Putamen (tissue), 1 donor: ENCODE measurements around the gene PXMP2.
"Not testable (repeated sequence)": the region's sequence is repeated elsewhere in the genome, so short reads cannot be mapped to it uniquely, and the experiment has no call there.

Experiments used
- DNase-seq: peaks from one replicate; pipeline ENCODE4 v3.0.0-alpha.2; 2016; ENCODE audit warnings: low spot score

Gene PXMP2

DNA sequence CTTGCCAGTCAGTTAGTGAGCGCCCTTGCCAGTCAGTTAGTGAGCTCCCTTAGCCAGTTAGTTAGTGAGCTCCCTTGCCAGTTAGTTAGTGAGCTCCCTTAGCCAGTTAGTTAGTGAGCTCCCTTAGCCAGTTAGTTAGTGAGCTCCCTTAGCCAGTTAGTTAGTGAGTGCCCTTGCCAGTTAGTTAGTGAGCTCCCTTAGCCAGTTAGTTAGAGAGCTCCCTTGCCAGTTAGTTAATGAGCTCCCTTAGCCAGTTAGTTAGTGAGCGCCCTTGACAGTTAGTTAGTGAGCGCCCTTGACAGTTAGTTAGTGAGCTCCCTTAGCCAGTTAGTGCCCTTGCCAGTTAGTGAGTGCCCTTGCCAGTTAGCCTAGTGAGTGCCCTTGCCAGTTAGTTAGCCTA lies 7.5 kb downstream of the PXMP2 start:
- not testable (repeated sequence) for DNase-seq

DNA sequence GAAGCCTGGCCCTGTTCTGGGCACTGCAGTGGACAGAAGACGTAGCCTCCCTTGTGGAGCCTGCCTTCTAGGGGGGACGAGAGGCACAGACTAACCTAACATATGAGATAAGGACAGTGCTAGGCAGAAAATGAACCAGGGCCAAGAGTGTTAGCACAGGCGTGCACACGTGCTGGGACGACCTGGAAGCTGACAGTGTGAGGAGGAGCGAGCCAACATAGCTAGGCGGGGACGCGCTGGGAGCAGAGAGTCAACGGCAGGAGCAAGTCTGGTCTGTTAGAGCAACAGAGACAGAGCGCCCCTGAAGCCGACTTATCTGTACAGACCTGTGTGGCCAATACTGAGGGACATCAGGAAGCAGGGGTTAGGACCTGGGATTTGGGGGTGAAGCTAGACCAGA lies 8.0 kb downstream of the PXMP2 start:
- no peak for DNase-seq

DNA sequence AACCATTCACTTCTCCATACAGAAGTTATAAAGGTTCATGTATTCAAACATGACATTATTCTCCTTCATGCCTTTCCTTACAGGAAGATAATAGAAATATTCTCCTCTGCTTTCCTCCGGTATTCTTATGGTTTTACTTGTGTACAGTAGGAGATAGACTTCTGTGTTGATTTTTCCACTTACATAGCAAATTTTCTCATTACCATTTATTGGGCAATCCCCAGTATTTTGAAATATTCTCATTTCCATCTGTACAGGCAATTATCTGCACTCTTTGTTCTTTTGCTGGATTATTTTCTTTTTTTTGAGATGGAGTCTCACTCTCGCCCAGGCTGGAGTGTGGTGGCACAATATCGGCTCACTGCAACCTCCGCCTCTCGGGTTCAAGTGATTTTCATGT lies 11.0 kb downstream of the PXMP2 start:
- DNase-seq = no peak

DNA sequence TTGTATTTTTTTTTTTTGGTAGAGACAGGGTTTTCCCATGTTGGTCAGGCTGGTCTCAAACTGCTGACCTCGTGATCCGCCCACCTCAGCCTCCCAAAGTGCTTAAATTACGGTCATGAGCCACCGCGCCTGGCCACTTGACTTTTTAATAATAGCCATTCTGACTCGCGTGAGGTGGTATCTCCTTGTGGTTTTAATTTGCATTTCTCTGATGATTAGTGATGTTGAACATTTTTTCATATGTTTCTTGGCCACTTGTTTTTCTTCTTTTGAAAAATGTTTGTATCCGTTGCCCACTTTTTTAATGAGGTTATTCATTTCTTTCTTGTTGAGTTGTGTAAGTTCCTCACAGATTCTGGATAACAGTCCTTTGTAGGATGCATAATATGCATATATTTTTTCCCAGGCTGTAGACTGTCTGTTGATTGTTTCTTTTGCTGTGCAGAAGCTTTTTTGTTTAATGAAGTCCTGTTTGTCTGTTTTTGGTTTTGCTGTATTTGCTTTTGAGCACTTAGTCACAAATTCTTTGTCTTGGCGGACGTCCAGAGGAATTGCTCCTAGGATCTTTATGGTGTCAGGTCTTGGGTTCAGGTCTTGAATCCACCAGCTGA lies 12.9 kb downstream of the PXMP2 start:
- no peak for DNase-seq

DNA sequence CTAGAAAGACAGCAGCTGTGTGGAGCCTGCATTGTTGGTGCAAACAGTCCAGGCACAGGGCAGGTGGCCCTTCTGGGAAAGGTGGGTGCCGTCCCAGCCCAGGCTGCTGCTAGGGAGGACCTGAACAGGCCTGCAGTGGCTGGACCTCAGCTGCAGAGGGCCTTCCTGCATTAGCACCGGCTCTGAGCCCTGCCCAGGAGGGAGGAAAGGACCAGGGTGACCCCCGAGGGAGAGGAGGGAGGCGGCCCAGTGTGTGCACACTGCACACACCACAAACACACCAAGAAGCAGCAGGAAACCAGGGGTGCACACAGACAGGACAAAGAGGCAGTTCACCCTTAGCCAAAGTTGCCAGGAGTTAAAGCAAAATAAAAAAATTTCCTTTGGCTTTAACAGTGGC lies 15.3 kb downstream of the PXMP2 start:
- no peak for DNase-seq

DNA sequence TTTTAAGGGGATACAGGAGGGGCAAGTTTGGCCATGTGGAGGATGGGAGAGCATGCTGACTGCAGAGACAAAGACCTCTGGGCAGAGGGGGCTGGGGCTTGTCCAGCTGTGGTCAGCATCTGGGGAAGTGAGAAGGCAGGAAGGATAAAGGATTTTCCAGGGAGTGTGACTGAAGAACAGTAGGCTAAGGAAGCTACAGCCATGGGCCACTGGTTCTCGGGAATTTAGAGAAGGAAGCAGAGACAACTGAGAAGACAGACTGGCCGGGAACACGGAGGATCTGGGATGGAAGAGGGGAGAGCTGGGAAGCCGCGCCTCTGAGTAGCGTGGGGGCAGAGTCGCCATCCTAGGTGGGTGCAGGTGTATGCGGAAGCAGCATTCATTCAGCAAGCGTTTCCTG lies 16.3 kb downstream of the PXMP2 start:
- no peak for DNase-seq

DNA sequence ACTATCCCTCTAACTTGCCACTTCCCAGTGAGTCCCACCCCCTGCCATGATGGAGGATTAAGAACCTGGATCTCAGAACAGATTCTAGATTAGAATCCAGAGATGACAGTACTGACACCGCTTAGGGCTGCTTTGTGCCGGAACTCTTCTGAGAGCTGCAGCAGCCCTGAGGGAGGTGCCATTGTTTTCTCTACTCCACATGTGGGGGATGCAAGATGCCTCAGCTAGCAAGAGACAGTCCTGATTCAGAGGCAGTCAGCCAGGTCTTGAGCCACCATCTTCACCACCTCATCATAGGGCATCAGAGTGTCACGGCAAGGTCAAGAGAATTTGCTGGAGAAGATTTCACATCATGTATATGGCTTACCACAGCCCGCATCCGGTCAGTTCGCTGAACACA lies 19.9 kb downstream of the PXMP2 start:
- DNase-seq = no peak

DNA sequence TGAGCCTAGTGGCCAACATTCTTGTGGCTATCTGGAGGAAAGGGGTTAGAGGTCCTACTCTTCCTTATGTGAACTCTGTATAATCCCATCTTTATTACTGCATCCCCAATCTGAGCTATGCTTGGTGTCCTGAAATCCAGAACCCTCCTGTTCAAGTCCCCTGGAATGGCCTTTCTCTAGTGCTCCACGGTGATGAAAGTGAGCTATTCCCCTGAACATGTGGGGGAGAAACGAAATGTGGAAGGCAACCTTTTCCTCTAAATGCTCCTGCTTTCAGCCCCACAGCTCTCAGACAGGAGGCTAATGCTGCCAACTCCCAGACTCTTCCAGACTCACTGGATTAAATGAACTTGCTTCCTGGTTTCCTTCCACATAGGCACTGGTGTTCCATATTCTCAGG lies 20.8 kb downstream of the PXMP2 start:
- no peak for DNase-seq

DNA sequence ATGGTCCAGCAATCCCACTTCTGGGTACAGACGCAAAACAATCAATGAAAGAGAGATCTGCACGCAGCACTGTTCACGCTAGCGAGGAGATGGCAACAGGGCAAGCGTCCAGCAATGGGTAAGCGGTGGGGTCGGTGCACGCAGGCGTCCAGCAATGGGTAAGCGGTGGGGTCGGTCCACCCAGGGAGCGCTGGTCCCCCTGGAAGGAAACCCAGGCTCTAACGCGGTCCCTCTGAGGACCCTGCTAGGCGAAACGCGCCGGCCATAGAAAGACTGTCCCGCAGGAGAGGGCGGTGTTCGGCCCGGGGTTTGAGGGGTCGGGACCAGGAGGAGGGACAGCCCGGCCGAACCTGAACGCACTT lies 22.6 kb downstream of the PXMP2 start:
- no peak for DNase-seq

DNA sequence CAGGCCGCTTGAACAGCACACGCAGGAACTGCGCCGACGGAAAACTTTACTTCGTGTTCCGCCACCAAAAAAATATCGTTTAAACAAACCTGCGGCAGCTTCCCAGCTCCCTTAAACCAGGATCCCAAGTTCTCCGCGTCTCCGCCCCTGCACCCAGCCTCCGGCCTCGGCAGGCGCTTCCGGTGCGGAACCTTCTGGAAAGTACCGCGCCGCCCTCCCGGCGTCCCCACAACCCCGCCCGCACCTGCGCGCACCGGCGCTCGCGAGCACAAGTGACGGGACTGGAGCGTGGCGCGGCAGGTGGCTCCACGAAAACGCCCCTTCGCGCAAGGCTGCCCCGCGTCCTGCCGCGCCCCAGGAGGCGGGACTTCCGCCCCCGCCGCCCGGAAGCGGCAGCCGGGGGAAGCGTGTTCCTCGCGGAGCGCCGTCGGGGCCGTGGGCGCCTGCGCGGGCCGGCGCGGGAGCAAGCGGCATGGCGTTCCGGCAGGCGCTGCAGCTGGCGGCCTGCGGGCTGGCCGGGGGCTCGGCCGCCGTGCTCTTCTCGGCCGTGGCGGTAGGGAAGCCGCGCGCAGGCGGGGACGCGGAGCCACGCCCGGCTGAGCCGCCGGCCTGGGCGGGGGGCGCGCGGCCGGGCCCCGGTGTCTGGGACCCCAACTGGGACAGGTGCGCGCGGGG lies 23.2 kb downstream of the PXMP2 start, which contains the start of gene PGAM5:
TSS of gene PGAM5 (plus strand) at position 438 of the 675 bp plus-strand sequence. CDS start at position 473, 35 bp downstream.
- DNase-seq = peak; percentile 87

DNA sequence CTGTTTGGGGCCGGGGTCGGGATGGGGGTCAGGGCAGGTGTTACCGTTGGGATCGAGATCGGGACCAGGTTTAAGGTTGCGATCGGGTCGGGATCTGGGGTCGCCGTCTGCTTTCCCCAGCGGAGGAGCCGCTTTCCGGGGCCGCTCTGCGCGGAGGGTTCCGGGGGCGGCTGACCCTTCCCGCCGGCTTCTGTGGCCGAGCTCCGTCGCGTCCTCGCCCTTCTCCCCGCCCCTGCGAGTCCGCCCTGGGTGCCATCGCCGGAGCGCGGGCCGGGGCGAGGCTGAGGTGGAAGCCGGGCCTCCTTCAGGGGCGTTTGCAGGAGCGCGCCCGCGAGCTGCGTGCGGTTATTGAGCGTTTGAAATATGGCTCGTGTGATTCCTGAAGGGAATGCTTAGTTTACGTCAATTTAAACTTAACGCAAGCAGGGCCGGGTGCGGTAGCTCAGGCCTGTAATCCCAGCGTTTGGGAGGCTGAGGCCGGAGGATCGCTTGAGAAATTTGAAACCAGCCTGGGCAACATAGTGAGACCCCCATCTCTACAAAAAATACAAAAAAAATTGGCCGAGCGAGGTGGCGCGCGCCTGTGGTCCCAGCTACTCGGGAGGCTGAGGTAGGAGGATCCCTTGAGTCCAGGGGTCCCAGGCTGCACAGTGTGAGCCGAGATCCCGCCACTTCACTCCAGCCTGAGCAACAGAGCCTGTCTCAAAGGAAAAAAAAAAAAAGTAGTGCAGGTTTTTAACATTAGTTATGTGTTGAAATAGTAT lies 23.9 kb downstream of the PXMP2 start:
- no peak for DNase-seq

DNA sequence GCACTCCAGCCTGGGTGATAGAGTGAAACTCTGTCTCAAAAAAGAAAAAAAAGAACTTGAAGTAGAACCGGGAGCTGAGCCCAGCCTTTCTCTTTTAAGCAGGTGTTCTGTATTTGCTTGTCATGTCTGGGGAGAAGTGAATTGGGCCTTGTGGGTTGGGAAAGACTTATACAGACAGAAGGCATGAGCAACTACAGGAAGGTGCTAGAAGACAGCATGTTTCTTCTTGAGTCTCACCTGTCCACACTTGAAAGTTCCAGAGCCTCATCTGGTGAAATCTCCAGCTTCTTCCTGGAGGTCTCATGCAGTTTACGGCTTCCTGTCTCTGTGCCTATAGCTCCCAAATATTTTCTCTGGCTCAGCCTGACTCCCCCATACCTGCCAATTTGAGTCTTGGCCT lies 25.7 kb downstream of the PXMP2 start:
- no peak for DNase-seq

DNA sequence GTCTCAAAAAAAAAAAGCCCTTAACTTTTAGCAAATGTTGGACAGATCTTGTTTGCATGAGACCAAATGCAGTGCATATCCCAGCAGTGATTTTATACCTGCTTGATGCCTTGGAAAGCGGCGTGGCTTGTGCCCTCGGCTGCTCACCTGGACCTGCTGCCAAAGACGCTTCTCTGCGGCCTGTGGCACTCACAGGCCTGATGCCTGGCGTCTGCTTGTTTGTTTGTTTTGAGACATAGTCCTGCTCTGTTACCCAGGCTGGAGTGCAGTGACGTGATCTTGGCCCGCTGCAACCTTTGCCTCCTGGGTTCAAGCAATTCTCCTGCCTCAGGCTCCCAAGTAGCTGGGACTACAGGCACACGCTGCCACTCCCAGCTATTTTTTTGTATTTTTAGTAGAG lies 28.5 kb downstream of the PXMP2 start:
- no peak for DNase-seq

DNA sequence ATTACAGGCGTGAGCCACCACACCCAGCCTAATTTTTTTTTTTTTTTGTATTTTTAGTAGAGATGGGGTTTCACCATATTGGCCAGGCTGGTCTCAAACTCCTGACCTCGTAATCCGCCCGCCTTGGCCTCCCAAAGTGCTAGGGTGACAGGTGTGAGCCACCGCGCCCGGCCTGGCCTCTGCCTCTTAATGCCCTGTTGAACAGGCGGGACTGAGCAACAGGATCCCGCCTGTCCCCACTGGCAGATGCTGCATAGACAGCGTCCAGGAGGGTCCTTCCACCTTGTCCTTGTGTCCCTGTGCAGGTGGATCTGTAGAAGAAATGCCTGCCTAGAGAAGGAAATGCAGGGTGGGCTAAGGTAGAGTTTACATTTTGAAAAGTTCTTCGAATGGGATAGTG lies 29.0 kb downstream of the PXMP2 start:
- no peak for DNase-seq

DNA sequence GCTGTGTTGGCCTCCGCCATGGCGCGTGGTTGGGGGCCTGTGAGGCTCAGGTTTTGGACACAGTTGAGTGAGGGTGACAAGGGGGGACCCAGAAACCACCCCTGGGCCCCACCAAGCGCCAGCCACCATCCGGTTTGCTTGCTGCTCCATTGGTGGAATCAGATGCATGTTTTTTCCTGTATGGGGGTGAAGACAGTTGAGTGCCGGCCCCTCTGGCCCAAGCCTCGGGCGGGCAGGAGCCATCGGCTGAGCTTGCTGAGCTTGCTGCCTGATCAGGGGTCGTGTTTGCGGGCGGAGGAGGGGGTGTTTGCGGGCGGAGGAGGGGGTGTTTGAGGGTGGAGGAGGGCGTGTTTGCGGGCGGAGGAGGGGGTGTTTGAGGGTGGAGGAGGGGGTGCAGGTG lies 29.6 kb downstream of the PXMP2 start:
- no peak for DNase-seq

DNA sequence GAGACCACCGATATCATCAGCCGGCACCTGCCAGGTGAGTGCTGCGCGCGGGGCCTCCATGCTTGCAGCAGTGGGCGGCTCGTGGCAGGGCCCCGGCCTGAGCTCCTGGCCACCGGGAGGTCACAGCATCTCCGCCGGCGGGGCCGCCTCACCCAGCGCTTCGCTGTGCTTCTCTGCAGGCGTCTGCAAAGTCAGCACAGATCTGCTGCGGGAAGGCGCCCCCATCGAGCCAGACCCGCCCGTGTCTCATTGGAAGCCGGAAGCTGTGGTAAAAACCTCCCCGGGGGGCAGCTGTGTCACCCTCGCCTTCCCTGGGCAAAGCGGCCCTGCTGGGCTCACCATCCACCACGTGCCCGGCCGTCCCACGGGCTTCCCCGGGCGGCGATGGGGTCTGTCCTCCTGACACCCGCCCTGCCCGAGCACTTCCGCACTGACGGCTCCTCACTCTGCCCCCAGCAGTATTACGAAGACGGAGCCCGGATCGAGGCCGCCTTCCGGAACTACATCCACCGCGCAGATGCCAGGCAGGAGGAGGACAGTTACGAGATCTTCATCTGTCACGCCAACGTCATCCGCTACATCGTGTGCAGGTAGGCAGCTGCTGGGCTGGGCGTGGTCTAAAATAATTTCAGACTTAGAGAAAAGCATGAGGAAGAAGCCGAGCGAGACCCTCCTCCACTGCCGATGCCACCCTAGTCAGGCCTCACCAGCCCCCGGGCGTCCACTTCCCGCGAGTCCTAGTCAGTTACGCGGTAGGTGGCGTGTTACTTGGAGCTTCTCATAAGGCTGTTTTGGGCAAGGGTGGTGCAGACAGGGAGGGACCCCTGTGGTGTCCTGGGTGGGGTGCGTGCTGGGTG lies 30.4 kb downstream of the PXMP2 start:
- no peak for DNase-seq

DNA sequence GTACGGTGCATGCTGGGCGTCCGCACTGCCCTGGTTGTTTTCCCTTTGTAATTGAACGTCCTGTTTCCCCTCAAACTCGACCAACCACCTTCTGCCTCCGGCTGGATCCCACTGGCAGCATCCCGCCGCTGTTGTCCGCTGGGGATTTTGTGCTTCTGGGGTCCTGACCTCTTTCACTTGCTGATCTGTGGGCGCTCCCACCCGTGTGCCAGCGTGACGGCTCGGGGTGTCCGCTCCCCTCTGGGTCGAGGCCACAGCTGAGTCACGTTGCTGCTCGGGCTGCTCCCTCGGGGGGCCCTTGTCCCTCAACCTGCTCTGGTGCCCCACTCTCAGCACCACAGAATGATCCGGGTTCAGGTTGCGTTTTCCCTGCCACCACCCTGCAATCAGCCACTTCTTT lies 31.3 kb downstream of the PXMP2 start:
- no peak for DNase-seq

DNA sequence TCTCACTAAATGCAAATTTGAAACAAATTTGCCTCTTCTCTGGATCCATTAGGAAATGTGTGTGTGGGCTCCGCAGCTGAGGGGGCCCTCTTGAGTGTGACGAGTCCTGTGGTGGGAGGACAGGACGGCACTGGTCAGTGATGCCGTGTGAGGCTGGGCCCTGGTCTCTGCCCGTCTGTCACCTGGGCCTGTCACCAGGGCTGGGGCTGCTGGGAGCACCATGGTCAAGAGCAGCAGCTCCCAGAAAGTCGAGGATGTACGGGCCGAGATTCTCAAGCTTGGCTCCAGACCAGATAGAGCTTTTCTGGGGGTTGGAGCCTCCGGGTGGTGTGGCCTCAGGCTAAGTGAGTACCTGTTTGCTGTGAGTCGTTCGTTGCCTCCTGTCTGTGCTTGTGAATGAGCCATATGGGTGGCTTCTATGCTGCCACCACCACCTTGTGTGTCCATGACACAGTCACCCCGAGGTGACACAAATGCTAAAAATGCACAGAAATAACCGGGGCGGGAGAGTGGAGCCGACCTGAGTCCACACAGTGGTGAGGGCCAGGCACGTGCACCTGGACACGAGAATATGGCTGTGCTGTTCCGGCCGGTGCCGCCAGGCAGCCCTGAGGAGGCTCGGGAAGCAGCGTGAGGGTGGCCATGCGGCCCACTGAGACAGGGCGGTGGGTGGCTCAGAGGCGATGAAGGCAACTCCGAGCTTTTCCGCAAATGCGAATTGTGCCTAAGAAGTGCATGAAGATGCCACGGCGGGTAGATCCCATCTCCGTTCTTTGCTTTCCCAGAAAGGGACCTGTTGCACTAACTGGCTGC lies 32.0 kb downstream of the PXMP2 start:
- DNase-seq = no peak

DNA sequence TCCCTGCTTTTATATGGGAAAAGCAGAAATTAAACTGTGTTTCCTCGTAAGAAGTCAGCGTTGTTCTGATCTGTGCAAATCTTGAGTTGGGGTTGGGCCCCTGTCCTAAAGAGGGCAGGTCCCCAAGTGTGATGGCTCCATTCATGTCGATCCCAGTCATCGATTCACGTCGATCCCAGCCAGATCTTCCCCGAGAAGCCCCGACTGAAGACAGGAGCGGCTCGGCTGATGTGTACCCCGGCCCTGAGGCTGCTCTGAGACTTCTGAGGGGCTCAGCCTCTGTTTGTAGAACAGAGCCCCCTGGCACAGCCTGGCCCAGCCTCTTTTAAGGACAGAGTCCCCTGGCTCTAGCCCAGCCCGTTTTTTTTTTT lies 32.6 kb downstream of the PXMP2 start:
- no peak for DNase-seq

DNA sequence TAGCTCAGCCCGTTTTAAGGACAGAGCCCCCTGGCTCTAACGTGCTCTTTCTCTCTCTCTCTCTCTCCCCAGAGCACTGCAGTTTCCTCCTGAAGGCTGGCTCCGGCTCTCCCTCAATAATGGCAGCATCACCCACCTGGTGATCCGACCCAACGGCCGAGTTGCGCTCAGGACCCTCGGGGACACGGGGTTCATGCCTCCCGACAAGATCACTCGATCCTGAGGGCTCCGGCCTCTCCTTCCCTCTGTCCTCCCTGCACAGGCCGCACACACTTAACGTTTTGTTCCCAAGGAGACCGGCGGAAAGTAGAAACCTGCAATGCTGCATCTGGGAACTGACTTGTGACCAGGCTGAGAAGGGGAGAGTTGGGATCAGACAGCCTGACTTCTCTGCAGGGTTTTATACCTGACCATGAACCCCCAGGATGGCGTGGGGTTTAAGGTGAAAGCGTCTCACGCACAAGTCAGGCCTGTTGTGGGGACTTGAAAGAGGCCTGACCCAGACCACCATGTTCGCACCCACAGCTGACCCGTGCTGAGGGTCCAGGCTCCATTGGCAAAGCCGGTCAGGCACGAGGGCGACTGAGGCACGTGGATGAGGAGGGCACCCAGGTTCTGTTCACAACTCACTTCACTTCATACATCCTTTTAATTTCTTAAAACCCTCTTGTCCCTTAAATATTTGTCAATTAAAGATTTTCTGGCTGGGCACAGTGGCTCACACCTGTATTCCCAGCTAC lies 33.4 kb downstream of the PXMP2 start:
- DNase-seq = no peak
